Osteoblast (primary cell): ENCODE measurements around the gene LCA5. TPM values are rescaled to one million over a fixed set of nuclear protein-coding genes. Genes with fewer than 3 reads are reported as not detected.

Experiments used
- DNase-seq: peaks from one replicate; pipeline ENCODE4 v3.0.0; 2011; ENCODE audit warnings: low spot score, mixed read lengths; ENCODE audit not compliant: insufficient read length; ENCODE audit errors: missing footprints
- H2AFZ ChIP-seq: 2 replicates; pipeline ENCODE4 v1.6.0; 2011; ENCODE audit warnings: mild to moderate bottlenecking, low read length
- H3K27ac ChIP-seq: 2 replicates; pipeline ENCODE4 v1.5.1; 2011; ENCODE audit warnings: mild to moderate bottlenecking, low read depth, low read length, moderate library complexity
- H3K27me3 ChIP-seq: 2 replicates; pipeline ENCODE4 v1.6.0; 2012; ENCODE audit warnings: mild to moderate bottlenecking, control low read depth, inconsistent platforms, low read length, moderate library complexity; ENCODE audit not compliant: insufficient read depth
- H3K36me3 ChIP-seq: 2 replicates; pipeline ENCODE4 v1.5.1; 2011; ENCODE audit warnings: mild to moderate bottlenecking, low read length, control low read depth, moderate library complexity; ENCODE audit not compliant: insufficient read depth
- H3K4me1 ChIP-seq: 2 replicates; pipeline ENCODE4 v1.5.1; 2011; ENCODE audit warnings: mild to moderate bottlenecking, low read length, control low read depth, moderate library complexity; ENCODE audit not compliant: insufficient read depth
- H3K4me2 ChIP-seq: 2 replicates; pipeline ENCODE4 v1.6.0; 2011; ENCODE audit warnings: mild to moderate bottlenecking, low read length; ENCODE audit not compliant: insufficient read depth
- H3K4me3 ChIP-seq: fragments of 200-600 bp; sonication (generic); 3 replicates; pipeline ENCODE4 v1.5.1; 2012; ENCODE audit warnings: mild to moderate bottlenecking, low read length, inconsistent platforms; ENCODE audit not compliant: insufficient read depth
- H3K79me2 ChIP-seq: 2 replicates; pipeline ENCODE4 v1.6.0; 2012; ENCODE audit warnings: mild to moderate bottlenecking, low read length, control low read depth, inconsistent platforms; ENCODE audit not compliant: insufficient read depth
- H3K9me3 ChIP-seq: 2 replicates; pipeline ENCODE4 v1.5.1; 2011; ENCODE audit warnings: low read depth, low read length, control low read depth
- H4K20me1 ChIP-seq: 2 replicates; pipeline ENCODE4 v1.6.0; 2012; ENCODE audit warnings: mild to moderate bottlenecking, low read length, control low read depth; ENCODE audit not compliant: insufficient read depth
- CTCF ChIP-seq: IDR thresholded peaks from 2 replicates; pipeline ENCODE4 v1.5.1; 2011; ENCODE audit warnings: mild to moderate bottlenecking, low read depth, low read length, moderate library complexity; ENCODE audit errors: extremely low read depth
- total RNA-seq: library from RNA; depleted of rRNA; stranded (reverse); fragments of >200 nt; gene quantifications from 2 replicates; pipeline ENCODE4 v1.2.3, GENCODE V29; 2012

LCA5 gene
- total RNA-seq, 1 donor, result 10.1 TPM

- Histone ChIP-seq H4K20me1 (no peaks in the 10 kb centered on the region), H3K9me3 (no peaks in the 10 kb centered on the region), H3K4me1 (peaks cover 16% of the 10 kb centered on the region), H3K27ac (no peak overlapping the region), H3K79me2 (no peaks in the 10 kb centered on the region), H3K27me3 (no peaks in the 10 kb centered on the region), H3K36me3 (no peaks in the 10 kb centered on the region), H2AFZ (peak overlapping the region; percentile 12), H3K4me2 (no peak overlapping the region), H3K4me3 (no peak overlapping the region)
- peak; percentile 30 for DNase-seq
- no peak for TF ChIP-seq CTCF
Observed at GRCh38 chr6:79468587-79468986, 68.6 kb downstream of the LCA5 start.

GRCh38 chr6:79468116-79468515 lies 69.1 kb downstream of the LCA5 start:
- H3K27ac ChIP-seq, result no peak overlapping the region
- peak; percentile 9 for DNase-seq
- peaks cover 16% of the 10 kb centered on the region for H3K4me1 ChIP-seq
- no peak overlapping the region for H3K4me2 ChIP-seq
- H3K4me3 ChIP-seq, result no peak overlapping the region
- H3K9me3 ChIP-seq, result no peaks in the 10 kb centered on the region
- no peak for TF ChIP-seq CTCF
- H3K79me2 ChIP-seq, result no peaks in the 10 kb centered on the region
- no peaks in the 10 kb centered on the region for H3K36me3 ChIP-seq
- H3K27me3 ChIP-seq, result no peaks in the 10 kb centered on the region
- no peaks in the 10 kb centered on the region for H4K20me1 ChIP-seq
- peak overlapping the region; percentile 12 for H2AFZ ChIP-seq

GRCh38 chr6:79467716-79468115 lies 69.5 kb downstream of the LCA5 start:
- Histone ChIP-seq H3K4me2 (no peak overlapping the region), H3K4me3 (no peak overlapping the region), H4K20me1 (no peaks in the 10 kb centered on the region), H3K27ac (no peak overlapping the region), H3K9me3 (no peaks in the 10 kb centered on the region), H3K27me3 (no peaks in the 10 kb centered on the region), H3K4me1 (peaks cover 16% of the 10 kb centered on the region), H3K36me3 (no peaks in the 10 kb centered on the region), H3K79me2 (no peaks in the 10 kb centered on the region), H2AFZ (peak overlapping the region; percentile 27)
- DNase-seq, result no peak
- TF ChIP-seq CTCF, result no peak

- Histone ChIP-seq H4K20me1 (no peaks in the 10 kb centered on the region), H3K9me3 (no peaks in the 10 kb centered on the region), H2AFZ (no peak overlapping the region), H3K4me2 (no peak overlapping the region), H3K27ac (no peak overlapping the region), H3K27me3 (no peaks in the 10 kb centered on the region), H3K4me1 (peaks cover 16% of the 10 kb centered on the region), H3K4me3 (no peak overlapping the region), H3K36me3 (no peaks in the 10 kb centered on the region), H3K79me2 (no peaks in the 10 kb centered on the region)
- DNase-seq, result no peak
- peak; percentile 56 for TF ChIP-seq CTCF
Observed at GRCh38 chr6:79466207-79466834, 70.9 kb downstream of the LCA5 start.
